Measurements from ENCODE around the gene C1S.
"Not testable (repeated sequence)": the region's sequence is repeated elsewhere in the genome, so short reads cannot be mapped to it uniquely, and the experiment has no call there.

Gene C1S

GRCh38 chr12:7101694-7102131 lies 41.2 kb downstream of the C1S start:
- no peak overlapping the region for H3K4me3 ChIP-seq (ENCODE audit: low read length)
- no peak for DNase-seq (ENCODE audit: low read depth)
- no peak for TF ChIP-seq CTCF (IDR thresholded peaks at IDR 0.05; ENCODE audit: insufficient read depth, low read depth, low read length, missing control alignments)

- no peak overlapping the region for H3K4me3 ChIP-seq (ENCODE audit: low read length)
- no peak for TF ChIP-seq CTCF (IDR thresholded peaks at IDR 0.05; ENCODE audit: insufficient read depth, low read depth, low read length, missing control alignments)
- DNase-seq (ENCODE audit: low read depth) = no peak
Measured at GRCh38 chr12:7102582-7102981, 42.1 kb downstream of the C1S start.

- no peak for DNase-seq (ENCODE audit: low read depth)
- TF ChIP-seq CTCF (IDR thresholded peaks at IDR 0.05; ENCODE audit: insufficient read depth, low read depth, low read length, missing control alignments) = no peak
- no peak overlapping the region for H3K4me3 ChIP-seq (ENCODE audit: low read length)
Measured at GRCh38 chr12:7103837-7104584, 43.5 kb downstream of the C1S start.

- TF ChIP-seq CTCF (IDR thresholded peaks at IDR 0.05; ENCODE audit: insufficient read depth, low read depth, low read length, missing control alignments) = no peak
- no peak overlapping the region for H3K4me3 ChIP-seq (ENCODE audit: low read length)
- DNase-seq (ENCODE audit: low read depth) = no peak
Measured at GRCh38 chr12:7106082-7106481, 45.6 kb downstream of the C1S start.

GRCh38 chr12:7107181-7107580 lies 46.7 kb downstream of the C1S start:
- not testable (repeated sequence) for DNase-seq (ENCODE audit: low read depth)

GRCh38 chr12:7107636-7108002 lies 47.1 kb downstream of the C1S start:
- DNase-seq (ENCODE audit: low read depth) = peak; percentile 71
- no peak for TF ChIP-seq CTCF (IDR thresholded peaks at IDR 0.05; ENCODE audit: insufficient read depth, low read depth, low read length, missing control alignments)
- H3K4me3 ChIP-seq (ENCODE audit: low read length) = peak overlapping the region; percentile 76

More at GRCh38 chr12:7107181-7107580, 46.7 kb downstream of the C1S start:
- H3K4me3 ChIP-seq (ENCODE audit: low read length) = peak overlapping the region; percentile 76

- peak overlapping the region; percentile 76 for H3K4me3 ChIP-seq (ENCODE audit: low read length)
- DNase-seq (ENCODE audit: low read depth) = peak; percentile 88
- TF ChIP-seq CTCF (IDR thresholded peaks at IDR 0.05; ENCODE audit: insufficient read depth, low read depth, low read length, missing control alignments) = no peak
Measured at GRCh38 chr12:7108003-7108795, 47.7 kb downstream of the C1S start.

All from epithelial cell of esophagus (primary cell).